Hippocampal formation (tissue), 2 donors: ENCODE data around the gene TMPRSS5.

Experiments used
- DNase-seq, 2 donors: peaks; one replicate each; lab custom pipeline; 2025; lab: John Stamatoyannopoulos, UW

Gene TMPRSS5

GRCh38 chr11:113667801-113668200 is 38.3 kb downstream of the TMPRSS5 start:
- DNase-seq = no peak

- no peak for DNase-seq
These were observed 39.5 kb downstream of the TMPRSS5 start for GRCh38 chr11:113666584-113666983.

- no peak for DNase-seq
These were observed 41.0 kb downstream of the TMPRSS5 start for GRCh38 chr11:113664981-113665710.

- DNase-seq = no peak
These were observed 41.8 kb downstream of the TMPRSS5 start for GRCh38 chr11:113664069-113664980.

- DNase-seq = no peak
These were observed 42.5 kb downstream of the TMPRSS5 start for GRCh38 chr11:113663567-113663966.

GRCh38 chr11:113655771-113656170 is 50.3 kb downstream of the TMPRSS5 start:
- DNase-seq = no peak

GRCh38 chr11:113651023-113651422 is 55.1 kb downstream of the TMPRSS5 start:
- no peak for DNase-seq

GRCh38 chr11:113649311-113649710 is 56.8 kb downstream of the TMPRSS5 start:
- DNase-seq = no peak

GRCh38 chr11:113647856-113648255 is 58.3 kb downstream of the TMPRSS5 start:
- no peak for DNase-seq

GRCh38 chr11:113647108-113647507 is 59.0 kb downstream of the TMPRSS5 start:
- DNase-seq = no peak

GRCh38 chr11:113645593-113646349 is 60.3 kb downstream of the TMPRSS5 start:
- DNase-seq = no peak

- DNase-seq = no peak
These were observed 61.5 kb downstream of the TMPRSS5 start for GRCh38 chr11:113644605-113645004.

- no peak for DNase-seq
These were observed 62.4 kb downstream of the TMPRSS5 start for GRCh38 chr11:113643701-113644100.

- no peak for DNase-seq
These were observed 63.0 kb downstream of the TMPRSS5 start for GRCh38 chr11:113643006-113643585.

- no peak for DNase-seq
These were observed 64.0 kb downstream of the TMPRSS5 start for GRCh38 chr11:113642090-113642489.

- no peak for DNase-seq
These were observed 67.7 kb downstream of the TMPRSS5 start for GRCh38 chr11:113638376-113638775.

- no peak for DNase-seq
These were observed 68.5 kb downstream of the TMPRSS5 start for GRCh38 chr11:113637636-113638035.
